Subcutaneous adipose tissue (tissue), 4 donors: Measurements from ENCODE around the gene MEGF11. TPM values are rescaled to one million over a fixed set of nuclear protein-coding genes. Genes with fewer than 3 reads are reported as not detected.

ENCODE experiments used
- CTCF ChIP-seq: fragments of 450-650 bp; IDR thresholded peaks from one replicate; pipeline ENCODE4 v1.5.1; 2016; ENCODE audit warnings: low read depth, mild to moderate bottlenecking, control low read depth, antibody characterized with exemption, moderate library complexity
- total RNA-seq, 4 donors: library from RNA; depleted of rRNA; stranded (reverse); fragments of >200 nt; gene quantifications; one replicate each; pipeline ENCODE4 v1.1.0, GENCODE V29; 2016

MEGF11 gene
- total RNA-seq, 4 donors from 2014 or later: not detected

- TF ChIP-seq CTCF: no peak
Observed at GRCh38 chr15:65953622-65954021, 299.9 kb downstream of the MEGF11 start.

DNA sequence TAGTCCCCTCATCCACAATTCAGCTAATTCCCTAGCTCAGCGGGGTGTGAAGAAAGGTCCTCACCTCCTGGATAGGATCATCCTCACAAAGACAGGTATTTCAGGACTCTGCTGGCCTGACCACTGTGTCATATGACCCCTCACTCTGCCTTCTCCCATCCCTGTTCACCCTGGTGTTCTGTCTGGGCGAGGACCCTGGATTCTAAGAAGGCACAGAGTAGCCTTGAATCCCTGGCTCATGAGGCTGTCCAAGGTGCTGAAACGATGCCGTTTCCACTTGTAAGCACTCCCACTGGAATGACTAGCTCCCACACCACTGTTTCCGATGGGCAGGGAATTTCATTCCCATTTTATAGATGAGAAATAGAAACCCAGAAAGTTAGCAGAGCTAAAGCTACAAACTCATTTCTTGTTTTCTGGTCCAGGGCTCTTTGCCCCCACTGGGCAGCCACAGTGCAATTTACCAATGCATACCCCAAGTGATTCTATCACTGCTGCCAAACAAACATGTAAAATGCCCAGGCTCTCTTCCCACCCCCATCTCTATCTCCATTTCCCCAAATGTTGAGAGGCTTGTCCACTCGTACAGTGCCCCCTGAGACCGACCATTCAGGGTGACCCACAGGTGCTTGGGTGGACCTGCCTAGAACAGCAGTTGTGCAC is 301.0 kb downstream of the MEGF11 start:
- no peak for TF ChIP-seq CTCF

- no peak for TF ChIP-seq CTCF
Observed at GRCh38 chr15:65951007-65951406, 302.5 kb downstream of the MEGF11 start.

- no peak for TF ChIP-seq CTCF
Observed at GRCh38 chr15:65949491-65949890, 304.1 kb downstream of the MEGF11 start.

DNA sequence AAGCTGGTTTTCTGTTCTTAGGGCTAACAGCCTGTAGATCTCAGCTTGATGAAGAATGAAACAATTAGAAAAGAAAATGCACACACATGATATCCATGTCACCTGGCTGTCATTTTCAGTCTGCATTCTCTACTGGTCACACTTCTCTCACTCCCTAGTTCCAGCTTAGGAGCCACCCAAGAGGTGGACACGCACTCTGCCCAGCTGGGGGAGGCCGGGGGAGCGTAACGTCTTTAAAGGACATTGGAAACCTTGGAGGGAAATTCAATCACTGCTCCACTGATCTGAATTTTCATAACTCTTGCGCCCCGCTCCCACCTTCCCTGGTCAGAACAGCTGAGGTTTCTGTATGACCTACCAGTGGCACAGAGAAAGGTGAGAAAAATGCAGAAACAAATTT is 304.5 kb downstream of the MEGF11 start:
- TF ChIP-seq CTCF: no peak

DNA sequence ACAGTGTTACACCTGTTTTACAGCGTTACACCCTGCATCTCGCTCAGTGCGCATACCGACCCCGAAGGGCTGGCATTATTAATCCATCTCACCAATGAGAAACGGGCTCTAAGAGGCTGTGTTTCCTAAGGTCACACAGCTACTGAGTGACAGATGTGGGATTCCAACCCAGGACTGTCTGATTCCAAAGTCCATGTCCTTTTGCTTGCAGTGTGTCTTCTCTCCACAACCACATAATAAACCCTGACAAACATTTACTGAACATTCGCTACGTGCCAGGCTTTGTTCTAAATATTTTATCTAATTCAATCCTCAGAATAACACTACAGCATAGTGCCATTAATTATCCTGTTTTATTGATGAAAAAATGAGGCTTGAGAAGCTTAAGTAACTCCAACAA is 305.2 kb downstream of the MEGF11 start:
- TF ChIP-seq CTCF: no peak

DNA sequence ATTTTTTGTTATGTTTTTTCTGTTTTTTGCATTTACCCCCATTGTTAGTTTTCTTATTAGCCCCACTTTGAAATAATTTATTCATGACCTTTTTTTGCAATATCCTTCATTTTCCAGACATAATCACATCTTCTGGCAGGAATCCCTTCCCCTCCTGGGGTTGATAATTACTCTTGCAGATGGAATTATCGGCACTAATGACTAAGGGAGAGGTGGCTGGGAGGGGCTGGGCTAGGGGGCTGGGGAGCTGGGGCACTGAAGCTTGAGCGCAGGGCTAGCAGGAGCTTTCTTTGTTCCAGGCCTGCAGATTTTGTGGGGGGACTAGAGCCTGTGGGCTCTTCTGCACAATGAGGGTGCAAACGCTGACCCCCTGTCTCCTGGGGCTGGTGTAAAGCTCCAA is 306.5 kb downstream of the MEGF11 start:
- TF ChIP-seq CTCF: no peak
